Measurements from ENCODE around the gene CNOT4.
"Not testable (repeated sequence)": the region's sequence is repeated elsewhere in the genome, so short reads cannot be mapped to it uniquely, and the experiment has no call there.

Gene CNOT4

DNA sequence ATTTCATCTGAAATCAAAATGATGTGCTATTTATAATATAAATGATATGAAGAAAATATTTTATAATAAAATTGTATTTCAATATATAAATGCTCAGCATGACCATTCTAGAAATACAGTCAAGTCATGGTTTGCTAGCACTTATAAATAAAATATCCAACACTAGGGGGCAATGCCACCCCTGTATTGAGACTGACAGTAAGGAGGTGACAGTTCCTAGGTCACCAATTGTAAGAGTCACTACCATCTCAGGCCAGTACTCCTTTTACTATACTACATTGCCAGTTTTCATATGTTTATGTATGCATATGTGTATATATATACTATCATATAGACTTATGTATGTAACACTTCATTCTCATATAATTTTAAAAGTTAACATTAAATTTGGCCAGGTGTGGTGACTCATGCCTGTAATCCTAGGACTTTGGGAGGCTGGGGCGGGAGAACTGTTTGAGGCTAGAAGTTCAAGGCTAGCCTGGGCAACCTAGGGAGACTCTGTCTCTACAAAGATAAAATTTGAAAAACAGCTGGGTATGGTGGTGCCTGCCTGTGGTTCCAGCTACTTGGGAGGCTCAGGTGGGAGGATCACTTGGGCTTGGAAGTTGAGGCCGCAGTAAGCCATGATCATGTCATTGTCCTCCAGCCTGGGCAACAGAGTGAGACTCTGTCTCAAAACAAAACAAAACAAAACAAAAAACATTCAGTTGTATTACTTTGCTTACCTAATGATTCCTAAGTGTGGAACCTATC, 2.4 kb upstream of the CNOT4 start:
- peak; percentile 23 to 62 for DNase-seq

DNA sequence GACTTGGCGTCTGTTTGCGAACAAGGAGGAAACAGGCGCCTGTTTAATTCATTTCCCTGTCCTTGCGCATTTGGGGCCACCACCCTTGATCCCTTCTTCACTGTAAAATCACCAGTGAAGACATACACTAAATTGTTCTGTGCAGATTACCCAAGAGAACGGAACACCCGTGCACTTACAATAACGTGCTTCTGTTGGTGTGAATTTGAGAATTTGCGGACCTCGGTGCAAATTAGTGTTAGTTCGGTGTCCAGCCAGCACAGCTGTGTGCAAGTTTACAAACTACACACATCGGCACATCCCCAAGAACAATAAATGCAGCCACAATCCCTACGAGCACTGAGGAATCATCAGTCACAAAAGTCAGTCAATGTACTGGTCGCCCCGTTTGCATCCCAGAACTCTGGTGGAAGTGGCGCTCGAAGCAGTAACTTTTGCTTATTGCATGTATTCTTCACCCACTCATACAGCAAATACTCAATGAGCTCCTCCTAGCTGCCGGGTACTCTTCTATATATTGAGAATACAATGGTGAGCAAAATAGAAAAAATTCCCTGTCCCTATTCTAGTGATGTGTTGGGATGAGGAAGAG, 786 bp upstream of the CNOT4 start:
- no peak for DNase-seq

DNA sequence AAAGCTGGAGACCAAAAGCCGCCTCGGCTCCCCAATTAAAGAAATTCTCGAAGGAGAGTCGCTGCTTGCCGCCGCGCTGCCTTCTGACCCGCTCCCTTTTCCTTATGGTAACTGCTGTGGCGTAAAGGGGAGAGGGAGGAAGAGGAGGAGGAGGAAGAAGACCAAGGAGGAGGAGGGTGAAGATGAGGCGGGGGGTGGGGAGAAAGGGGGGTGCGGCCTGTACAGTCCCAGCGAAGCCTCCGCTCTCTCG, 388 bp downstream of the CNOT4 start:
- peak in 1 of 2 experiments; percentile 31 for DNase-seq

DNA sequence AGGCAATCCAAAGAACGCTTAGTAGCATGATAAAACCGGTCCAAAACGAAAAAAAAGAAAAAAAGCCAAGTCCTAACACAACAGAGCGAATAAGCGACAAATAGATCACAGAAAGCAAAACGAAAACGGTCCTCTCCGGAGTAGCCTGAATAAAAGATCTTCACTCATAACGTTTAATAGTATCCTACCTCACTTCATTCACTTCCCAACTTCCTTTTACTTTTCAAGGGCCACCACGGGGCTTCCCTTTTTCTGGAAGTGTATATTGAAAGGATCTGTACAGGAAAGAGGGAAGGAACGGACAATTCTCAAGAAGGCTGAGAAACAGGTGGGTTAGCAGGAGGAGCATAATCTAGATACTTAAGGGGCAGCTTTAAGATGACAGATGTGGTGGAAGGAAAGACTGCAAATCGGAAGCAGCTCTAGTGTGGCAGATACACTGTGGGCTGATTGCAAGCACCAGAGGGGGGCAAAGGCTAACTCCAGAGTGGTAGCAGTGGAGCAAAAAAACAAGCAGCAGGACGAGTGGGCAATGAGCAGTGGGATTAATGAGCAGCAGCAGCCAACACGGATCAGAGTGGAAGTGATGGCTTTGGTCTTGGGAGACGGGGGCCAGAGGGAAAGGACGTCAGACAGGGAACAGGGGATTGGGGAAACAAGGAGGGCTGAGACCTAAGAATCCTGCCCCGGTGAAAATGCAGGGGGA, 866 bp downstream of the CNOT4 start:
- DNase-seq = peak in 1 of 2 experiments; percentile 31

DNA sequence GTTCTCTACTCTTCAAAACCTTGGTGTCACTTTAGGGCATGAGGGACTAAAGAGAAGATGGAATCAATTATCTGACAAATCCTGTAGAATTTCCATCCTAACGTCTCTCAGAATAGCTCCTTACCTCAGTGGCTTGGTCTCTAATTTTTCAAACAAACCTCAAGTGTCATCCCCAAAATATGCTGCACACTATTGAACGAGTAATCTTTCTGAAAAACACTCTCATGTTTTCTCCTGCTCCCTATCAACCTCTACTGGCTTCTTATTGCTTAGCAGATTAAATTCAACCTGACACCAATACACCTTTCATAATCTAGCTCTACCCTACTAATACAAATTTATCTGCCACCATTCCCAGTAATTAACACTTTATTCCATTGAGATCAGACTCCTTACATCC, 8.5 kb downstream of the CNOT4 start:
- no peak for DNase-seq

DNA sequence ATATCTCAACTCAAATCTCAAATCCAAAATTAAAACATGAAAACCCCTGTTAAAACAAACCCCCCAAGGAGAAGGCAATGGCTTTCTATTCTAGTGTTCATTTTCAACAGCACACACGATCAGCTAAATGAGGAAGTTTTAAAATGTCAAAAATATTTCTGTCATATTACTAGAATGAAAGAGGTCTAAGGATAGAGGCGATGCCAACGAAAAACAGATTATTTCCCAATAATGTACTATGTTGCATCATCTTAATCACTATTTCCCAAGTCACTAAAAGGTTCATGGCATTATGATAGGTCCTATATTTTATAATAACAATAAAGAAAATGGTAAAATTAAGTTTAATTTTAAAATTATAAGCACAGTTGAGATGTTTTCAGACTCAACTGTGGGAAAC, 10.1 kb downstream of the CNOT4 start:
- DNase-seq = no peak

DNA sequence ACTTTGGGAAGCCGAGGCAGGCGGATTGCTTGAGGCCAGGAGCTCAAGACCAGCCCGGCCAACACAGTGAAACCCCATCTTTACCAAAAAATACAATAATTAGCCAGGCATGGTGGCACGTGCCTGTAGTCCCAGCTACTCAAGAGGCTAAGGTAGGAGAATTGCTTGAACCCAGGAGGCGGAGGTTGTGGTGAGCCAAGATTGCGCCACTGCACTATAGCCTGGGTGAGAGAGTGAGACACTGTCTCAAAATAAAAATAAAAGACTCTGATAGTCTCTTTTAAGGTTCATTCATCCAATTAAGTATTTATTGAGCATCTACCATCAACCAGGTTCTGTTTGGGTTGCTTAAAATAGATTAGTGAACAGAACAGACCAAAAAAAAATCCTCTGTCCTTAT, 12.7 kb downstream of the CNOT4 start:
- DNase-seq = not testable (repeated sequence)

DNA sequence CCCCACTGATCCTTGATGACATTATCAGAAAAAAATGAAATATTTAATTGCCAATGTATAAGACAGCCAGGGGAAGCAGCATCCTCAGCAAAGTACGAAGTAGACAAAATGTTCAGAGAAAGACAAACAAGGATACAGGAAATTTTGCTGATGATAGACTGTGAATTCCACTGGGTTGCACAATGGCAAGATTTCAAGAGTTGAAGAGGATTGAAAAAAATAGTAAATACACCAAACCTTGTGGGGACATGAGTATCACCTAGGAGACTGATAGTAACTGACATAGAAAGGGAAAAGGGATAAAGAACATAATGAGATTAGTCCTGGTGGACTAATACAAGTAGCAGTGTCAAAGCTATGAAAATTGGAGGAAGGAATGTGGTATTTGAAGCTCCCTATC, 16.5 kb downstream of the CNOT4 start:
- DNase-seq = no peak

DNA sequence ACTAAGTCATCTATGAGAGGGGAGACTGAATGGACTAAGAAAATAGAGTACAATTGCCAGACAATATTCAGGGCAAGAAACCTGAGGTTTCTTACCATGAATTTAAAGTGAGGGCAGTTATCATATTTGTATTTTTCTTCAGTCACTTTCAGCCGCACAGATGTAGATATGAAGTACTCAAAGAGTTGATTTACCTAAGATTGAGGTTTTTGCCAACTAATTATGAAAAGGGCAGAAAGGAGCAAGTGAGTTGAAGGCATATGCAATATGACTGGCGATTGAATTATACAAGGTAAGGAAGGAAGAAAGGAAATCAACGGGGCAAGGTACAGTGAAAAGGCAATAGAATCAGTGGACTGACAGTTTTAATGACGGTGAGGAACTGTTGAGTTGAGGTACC, 17.8 kb downstream of the CNOT4 start:
- DNase-seq = no peak

DNA sequence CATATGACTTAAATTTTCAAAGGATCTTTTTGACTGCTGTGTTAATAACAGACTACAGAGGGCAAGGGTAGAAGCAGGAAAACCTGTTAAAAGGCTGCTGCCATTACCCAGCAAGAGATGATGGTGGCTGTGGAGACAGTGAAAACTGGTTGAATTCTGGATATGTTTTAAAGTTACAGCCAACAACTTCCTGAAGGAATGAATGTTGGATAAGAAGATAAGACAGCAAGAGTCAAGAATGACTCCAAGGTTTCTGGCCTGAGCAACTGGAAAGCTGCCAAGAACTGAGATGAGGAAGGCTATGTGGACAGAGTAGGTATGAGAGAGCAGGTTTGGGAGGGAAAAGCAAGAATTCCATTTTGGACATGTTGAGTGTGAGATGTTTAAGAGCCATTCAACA, 19.1 kb downstream of the CNOT4 start:
- peak in 1 of 2 experiments; percentile 4 for DNase-seq

DNA sequence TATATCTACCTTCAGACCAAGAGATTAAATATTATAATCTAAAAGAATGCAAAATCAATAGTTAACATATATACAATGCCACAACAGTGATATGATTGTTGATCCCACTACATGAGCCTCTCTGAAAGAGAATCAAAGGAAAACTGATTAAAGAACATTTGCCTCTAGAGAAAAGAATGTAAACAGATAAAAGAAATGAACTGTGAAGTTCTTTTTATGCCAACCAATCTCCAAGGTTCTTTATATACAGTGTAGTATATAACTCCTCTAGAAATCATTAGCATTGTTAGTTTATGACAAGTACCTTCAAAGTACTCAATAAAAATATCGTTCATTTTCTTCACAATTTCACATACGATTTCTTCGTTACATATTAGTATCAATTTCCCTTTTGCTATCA, 20.1 kb downstream of the CNOT4 start:
- no peak for DNase-seq

DNA sequence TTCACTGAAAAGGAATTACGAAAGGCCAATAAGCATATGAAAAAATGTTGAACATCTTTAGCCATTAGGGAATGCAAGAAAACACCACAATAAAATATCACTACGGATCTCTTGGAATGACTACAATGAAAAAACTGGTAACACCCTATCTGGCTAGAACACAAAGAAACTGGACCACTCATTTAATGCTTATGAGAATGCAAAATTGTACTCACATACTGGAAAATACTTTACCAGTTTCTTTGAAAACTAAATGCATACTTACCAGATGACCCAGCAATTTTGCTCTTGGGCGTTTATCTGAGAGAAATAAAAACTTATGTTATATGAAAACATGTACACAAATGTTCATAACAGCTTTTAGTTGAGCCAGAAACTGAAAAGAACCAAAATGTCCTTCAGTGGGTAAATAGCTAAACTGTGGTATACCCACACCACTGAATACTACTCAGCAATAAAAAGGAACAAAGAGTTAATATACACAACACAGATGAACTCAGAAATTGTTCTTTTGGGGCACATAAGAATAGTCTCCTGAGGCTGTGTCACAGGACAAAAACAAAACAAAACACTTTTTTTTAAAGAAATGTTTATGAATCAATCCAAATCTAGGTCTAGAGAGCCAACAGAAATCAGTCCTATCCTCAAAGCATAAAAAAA, 23.5 kb downstream of the CNOT4 start:
- DNase-seq = no peak

DNA sequence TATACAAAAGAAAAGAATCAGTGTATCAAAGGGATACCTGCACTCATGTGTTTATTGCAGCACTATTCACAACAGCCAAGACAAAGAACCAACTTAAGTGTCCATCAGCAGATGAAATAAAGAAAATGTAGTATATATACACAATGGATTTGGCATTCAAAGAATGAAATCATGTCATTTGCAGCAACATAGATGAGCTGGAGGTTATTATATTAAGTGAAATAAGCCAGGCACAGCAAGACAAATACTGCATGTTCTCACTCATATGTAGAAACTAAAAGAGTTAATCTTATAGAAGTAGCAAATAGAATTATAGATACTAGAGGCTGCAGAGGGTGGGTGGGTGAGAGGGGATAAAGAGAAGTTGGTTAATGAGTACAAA, 28.3 kb downstream of the CNOT4 start:
- DNase-seq = no peak

DNA sequence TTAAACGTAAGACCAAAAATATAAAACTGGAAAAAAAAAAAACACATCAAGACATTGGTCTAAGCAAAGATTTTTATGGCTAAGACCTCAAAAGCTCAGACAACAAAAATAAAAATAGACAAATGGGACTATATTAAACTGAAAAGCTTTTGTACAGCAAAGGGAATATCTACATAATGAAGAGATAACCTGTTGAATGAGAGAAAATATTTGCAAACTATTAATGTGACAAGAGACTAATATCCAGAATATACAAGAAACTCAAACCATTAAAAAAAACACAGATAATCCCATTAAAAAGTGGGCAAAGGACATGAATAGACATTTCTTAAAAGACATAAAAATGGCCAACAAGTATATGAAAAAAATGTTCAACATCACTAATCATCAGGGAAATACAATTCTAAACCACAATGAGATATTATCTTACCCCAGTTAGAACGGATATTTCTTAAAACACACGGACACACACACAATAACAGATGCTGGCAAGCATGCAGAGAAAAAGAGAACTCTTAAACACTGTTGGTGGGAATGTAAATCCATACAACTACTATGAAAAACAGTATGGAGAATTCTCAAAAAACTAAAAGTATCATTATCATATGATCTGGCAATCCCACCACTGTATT, 28.8 kb downstream of the CNOT4 start:
- no peak for DNase-seq

DNA sequence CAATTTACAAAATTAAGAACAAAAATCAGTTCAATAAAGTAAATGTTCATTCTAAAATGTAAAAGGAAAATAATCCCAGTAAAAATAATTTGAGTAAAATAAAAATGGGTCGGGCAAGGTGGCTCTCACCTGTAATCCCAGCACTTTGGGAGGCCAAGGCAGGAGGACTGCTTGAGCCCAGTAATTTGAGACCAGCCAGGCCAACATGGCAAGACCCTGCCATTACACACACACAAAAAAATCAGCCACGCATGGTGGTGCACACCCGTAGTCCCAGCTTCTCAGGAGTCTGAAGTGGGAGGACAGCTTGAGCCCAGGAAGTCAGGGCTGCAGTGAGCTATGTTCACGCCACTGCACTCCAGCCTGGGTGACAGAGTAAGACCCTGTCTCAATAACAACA, 34.4 kb downstream of the CNOT4 start:
- no peak for DNase-seq

DNA sequence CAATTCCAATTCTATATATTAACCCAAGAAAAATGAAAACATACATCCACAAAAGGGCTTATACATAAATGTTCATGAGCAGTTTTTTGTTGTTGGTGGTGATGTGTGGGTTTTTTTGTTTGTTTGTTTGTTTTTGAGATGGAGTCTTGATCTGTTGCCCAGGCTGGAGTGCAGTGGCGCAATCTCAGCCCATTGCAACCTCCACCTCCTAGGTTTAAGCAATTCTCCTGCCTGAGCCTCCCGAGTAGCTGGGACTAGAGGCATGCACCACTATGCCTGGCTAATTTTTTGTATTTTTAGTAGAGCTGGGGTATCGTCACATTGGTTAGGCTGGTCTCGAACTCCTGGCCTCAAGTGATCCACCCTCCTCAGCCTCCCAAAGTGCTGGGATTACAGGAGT, 40.2 kb downstream of the CNOT4 start:
- not testable (repeated sequence) for DNase-seq

DNA sequence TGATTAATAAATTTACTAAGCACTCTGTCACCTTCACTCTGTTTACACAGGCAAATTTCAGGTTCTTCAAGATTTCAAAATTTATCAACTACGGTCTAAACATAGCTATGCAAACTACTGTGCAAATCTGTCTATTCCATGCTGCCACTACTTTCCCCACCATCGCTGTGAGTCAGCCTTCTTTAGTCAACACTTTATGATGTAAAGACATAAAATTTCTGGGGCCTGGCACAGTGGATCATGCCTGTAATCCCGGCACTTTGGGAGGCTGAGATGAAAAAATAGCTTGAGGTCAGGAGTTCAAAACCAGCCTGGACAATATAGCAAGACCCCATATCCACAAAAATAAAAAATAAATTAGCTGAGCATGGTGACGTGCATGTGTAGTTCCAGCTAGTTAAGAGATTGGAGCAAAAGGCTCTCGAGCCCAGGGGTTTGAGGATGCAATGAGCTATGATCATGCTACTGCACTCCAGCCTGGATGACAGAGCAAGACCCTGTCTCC, 42.6 kb downstream of the CNOT4 start:
- no peak for DNase-seq

DNA sequence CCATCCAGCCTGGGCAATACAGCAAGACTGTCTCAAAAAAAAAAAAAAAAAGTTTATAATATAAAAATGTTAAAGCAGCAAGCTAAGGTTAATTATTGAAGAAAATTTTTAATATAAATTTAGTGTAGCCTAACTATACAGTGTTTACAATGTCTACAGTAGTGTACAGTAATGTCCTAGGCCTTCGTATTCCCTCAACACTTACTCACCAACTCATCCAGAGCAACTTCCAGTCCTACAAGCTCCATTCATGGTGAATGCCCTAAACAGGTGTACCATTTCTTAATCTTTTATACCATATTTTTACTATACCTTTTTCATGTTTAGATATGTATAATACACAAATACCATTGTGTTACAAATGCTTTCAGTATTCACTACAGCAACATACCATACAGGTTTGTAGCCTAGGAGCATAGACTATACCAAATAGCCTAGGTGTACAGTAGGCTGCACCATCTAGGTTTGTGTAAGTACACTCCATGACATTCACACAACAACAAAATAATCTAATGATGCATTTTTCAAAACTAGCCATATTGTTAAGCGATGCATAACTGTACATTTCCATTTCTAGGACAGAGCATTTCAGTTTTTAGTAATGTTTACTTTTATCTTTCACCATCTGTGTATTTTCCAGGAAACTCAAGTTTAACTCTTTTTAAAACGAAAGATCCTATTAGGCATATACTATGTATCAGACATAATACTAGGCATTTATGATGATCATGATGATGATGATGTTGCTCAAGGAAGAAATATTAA, 43.3 kb downstream of the CNOT4 start:
- no peak for DNase-seq

DNA sequence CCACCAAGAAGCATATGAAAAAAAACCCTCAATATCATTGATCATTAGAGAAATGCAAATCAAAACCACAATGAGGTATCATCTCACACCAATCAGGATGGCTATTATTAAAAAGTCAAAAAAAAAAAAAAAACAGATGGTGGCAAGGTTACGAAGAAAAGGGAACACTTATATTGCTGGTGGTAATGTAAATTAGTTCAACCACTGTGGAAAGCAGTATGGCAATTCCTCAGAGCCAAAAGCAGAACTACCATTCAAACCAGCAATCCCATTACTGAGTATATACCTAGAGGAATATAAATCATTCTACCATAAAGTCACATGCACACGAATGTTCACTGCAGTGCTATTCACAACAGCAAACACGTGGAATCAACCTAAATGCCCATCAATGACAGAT, 46.0 kb downstream of the CNOT4 start:
- DNase-seq = no peak

DNA sequence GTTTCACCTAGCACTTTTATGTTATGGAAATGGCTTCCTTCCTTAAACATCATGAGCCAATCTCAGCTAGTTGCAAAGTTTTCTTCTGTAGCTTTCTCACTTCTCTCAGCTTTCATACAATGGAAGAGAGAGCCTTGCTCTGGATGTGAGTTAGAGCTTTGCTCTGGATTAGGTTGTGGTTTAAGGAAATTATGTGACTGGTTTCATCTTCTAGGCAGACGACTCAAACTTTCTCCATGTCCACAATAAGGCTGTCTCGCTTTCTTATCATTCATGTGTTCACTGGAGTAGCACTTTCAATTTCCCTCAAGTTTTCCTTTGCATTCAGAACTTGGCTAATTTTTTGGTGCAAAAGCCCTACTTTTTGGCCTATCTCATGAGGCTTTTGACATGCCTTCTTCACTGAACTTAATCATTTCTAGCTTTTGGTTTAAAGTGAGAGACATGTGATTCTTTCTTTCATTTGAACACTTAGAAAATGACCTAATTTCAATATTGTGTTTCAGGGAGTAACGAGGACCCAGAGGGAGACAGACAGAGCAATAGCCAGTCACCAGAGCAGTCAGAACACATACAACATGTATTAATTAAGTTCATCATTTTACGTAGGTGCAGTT, 49.8 kb downstream of the CNOT4 start:
- no peak for DNase-seq

DNA sequence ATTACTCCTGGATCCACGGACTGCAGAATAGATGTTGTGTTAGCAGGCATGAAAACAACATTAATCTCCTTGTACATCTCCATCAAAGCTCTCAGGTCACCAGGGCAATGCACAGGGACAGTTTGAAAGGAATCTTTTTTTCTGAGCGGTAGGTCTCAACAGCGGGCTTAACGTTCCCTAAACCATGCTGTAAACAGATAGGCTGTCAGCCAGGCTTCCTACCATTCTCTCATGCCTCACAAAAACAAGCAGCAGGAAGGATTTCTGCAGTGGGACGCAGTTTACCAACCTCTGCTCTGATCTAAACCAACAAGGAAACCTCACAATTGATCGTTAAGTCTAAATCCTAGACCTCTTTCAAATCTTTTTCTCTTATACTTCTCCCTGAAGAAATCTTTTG, 50.8 kb downstream of the CNOT4 start:
- DNase-seq = no peak

DNA sequence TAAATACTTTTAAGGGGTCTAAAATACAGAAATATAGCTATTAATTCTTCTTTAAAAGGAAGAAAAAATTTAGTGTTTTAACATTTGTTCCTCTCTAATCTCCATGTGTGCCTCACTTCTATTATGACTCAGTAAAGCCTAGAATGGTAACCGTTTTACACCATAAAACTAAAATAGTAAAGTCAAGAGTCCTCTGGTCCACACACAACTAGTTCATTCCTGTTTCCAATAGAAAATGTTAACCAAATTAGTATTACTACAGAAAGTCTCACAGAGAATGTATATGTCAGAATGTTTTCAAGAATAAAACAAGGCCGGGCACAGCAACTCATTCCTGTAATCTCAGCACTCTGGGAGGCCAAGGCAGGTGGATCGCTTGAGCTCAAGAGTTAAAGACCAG, 55.8 kb downstream of the CNOT4 start:
- no peak for DNase-seq

All from NCI-H446 (cell line).